ENCODE data around the gene ECHS1. TPM values are rescaled to one million over a fixed set of nuclear protein-coding genes. Genes with fewer than 3 reads are reported as not detected.

Gene ECHS1
- total and polyA plus RNA-seq, 9 of the 15 experiments (the other 6 are each of a cell fraction or from before 2014, with no cell fraction given) = 16.6 to 100 (median 68.1) TPM

GRCh38 chr10:133312769-133313145 is 60.4 kb downstream of the ECHS1 start:
- Histone ChIP-seq H2AFZ (ENCODE audit: low read depth, low read length) (no peak overlapping the region), H3K4me1 (replicated peaks in 1 of 2; ENCODE audit: control insufficient read depth in 2 of 2, insufficient read depth in 2 of 2, low read length in 2 of 2) (peaks cover 2 to 31% of the 10 kb centered on the region in 2 experiments; a peak in 4 of 5 replicates), H3K27ac (ENCODE audit: extremely low read depth, low read depth, low read length) (no peak overlapping the region), H3K9me1 (ENCODE audit: control insufficient read depth, insufficient read depth, low read length) (no peaks in the 10 kb centered on the region), H3K4me3 (no peak overlapping the region), H3K36me3 (ENCODE audit: control insufficient read depth, insufficient read depth, low read length) (peaks cover 37% of the 10 kb centered on the region; the same call in 2 of the 3 replicates), H4K20me1 (replicated peaks; ENCODE audit: control insufficient read depth, insufficient read depth, low read length) (no peaks in the 10 kb centered on the region), H3K79me2 (ENCODE audit: control insufficient read depth, insufficient read depth, low read length) (peaks cover 15% of the 10 kb centered on the region), H3K4me2 (ENCODE audit: insufficient read depth, low read length) (no peak overlapping the region), H3K9me3 (replicated peaks; ENCODE audit: control insufficient read depth, insufficient read depth, low read depth, low read length) (no peaks in the 10 kb centered on the region), H3K27me3 (ENCODE audit: control insufficient read depth in 2 of 2, insufficient read depth in 2 of 2, low read length in 2 of 2) (no peaks in the 10 kb centered on the region), H3K9ac (ENCODE audit: insufficient read depth in 1 of 2, low read depth in 2 of 2, low read length in 2 of 2) (no peak overlapping the region)
- CTCF ChIA-PET (ENCODE audit: low intra/inter-chr PET ratio) = no interaction called here
- WGBS (ENCODE audit: insufficient coverage, low coverage, missing lambda C conversion rate) = 80% methylated on average over 3 of the region's 9 CpGs
- no peak for ATAC-seq
- no peak for DNase-seq (ENCODE audit: extremely low read depth in 1 of 4, low spot score in 3 of 4)
- no peak for FAIRE-seq
- in situ Hi-C loops (cut with MboI) = no loop called here
- POLR2A ChIA-PET = no interaction called here
- no TSS peak for BruUV-seq (replicated peaks)
- intact Hi-C loops (cut with micrococcal nuclease) = loop anchor here (2.0 kb wide), 1 partner anchor 66 kb away; no protein-coding TSS in a partner anchor
- no peak for TF ChIP-seq BMI1 (IDR thresholded peaks at IDR 0.05; ENCODE audit: low read length)
- TF ChIP-seq ZNF133 (CRISPR knock-in tag; IDR thresholded peaks at IDR 0.05) = no peak
- TF ChIP-seq, protein P1, sequence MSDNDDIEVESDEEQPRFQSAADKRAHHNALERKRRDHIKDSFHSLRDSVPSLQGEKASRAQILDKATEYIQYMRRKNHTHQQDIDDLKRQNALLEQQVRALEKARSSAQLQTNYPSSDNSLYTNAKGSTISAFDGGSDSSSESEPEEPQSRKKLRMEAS (CRISPR knock-in tag; IDR thresholded peaks at IDR 0.05) = no peak
- no peak for TF ChIP-seq PYGO2 (tag; IDR thresholded peaks at IDR 0.05)
- no peak for TF ChIP-seq ZSCAN29 (IDR thresholded peaks at IDR 0.05)
- TF ChIP-seq CREBBP (IDR thresholded peaks at IDR 0.05; ENCODE audit: low read depth, low read length) = no peak
- TF ChIP-seq, protein P2, sequence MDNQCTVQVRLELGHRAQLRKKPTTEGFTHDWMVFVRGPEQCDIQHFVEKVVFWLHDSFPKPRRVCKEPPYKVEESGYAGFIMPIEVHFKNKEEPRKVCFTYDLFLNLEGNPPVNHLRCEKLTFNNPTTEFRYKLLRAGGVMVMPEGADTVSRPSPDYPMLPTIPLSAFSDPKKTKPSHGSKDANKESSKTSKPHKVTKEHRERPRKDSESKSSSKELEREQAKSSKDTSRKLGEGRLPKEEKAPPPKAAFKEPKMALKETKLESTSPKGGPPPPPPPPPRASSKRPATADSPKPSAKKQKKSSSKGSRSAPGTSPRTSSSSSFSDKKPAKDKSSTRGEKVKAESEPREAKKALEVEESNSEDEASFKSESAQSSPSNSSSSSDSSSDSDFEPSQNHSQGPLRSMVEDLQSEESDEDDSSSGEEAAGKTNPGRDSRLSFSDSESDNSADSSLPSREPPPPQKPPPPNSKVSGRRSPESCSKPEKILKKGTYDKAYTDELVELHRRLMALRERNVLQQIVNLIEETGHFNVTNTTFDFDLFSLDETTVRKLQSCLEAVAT (IDR thresholded peaks at IDR 0.05) = no peak
- TF ChIP-seq GTF2F1 (IDR thresholded peaks at IDR 0.05; ENCODE audit: low read depth, low read length) = no peak
- TF ChIP-seq ZFP1 (CRISPR knock-in tag; IDR thresholded peaks at IDR 0.05) = no peak
- no peak for TF ChIP-seq ELK1 (CRISPR knock-in tag; IDR thresholded peaks at IDR 0.05)
- TF ChIP-seq ZNF431 (CRISPR knock-in tag; IDR thresholded peaks at IDR 0.05) = no peak
- no peak for TF ChIP-seq SAFB (IDR thresholded peaks at IDR 0.05; ENCODE audit: borderline replicate concordance, low read depth, low read length)
- TF ChIP-seq, protein P3, sequence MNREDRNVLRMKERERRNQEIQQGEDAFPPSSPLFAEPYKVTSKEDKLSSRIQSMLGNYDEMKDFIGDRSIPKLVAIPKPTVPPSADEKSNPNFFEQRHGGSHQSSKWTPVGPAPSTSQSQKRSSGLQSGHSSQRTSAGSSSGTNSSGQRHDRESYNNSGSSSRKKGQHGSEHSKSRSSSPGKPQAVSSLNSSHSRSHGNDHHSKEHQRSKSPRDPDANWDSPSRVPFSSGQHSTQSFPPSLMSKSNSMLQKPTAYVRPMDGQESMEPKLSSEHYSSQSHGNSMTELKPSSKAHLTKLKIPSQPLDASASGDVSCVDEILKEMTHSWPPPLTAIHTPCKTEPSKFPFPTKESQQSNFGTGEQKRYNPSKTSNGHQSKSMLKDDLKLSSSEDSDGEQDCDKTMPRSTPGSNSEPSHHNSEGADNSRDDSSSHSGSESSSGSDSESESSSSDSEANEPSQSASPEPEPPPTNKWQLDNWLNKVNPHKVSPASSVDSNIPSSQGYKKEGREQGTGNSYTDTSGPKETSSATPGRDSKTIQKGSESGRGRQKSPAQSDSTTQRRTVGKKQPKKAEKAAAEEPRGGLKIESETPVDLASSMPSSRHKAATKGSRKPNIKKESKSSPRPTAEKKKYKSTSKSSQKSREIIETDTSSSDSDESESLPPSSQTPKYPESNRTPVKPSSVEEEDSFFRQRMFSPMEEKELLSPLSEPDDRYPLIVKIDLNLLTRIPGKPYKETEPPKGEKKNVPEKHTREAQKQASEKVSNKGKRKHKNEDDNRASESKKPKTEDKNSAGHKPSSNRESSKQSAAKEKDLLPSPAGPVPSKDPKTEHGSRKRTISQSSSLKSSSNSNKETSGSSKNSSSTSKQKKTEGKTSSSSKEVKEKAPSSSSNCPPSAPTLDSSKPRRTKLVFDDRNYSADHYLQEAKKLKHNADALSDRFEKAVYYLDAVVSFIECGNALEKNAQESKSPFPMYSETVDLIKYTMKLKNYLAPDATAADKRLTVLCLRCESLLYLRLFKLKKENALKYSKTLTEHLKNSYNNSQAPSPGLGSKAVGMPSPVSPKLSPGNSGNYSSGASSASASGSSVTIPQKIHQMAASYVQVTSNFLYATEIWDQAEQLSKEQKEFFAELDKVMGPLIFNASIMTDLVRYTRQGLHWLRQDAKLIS (CRISPR knock-in tag; IDR thresholded peaks at IDR 0.05) = no peak
- no peak for TF ChIP-seq EWSR1 (IDR thresholded peaks at IDR 0.05; ENCODE audit: borderline replicate concordance, low read depth, partially characterized antibody)
- TF ChIP-seq PML (IDR thresholded peaks at IDR 0.05; ENCODE audit: low read length) = no peak
- TF ChIP-seq, protein P4, sequence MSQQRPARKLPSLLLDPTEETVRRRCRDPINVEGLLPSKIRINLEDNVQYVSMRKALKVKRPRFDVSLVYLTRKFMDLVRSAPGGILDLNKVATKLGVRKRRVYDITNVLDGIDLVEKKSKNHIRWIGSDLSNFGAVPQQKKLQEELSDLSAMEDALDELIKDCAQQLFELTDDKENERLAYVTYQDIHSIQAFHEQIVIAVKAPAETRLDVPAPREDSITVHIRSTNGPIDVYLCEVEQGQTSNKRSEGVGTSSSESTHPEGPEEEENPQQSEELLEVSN (IDR thresholded peaks at IDR 0.05; ENCODE audit: borderline replicate concordance in 1 of 2, extremely low read depth in 1 of 2, insufficient read depth in 1 of 2, insufficient read length in 1 of 2, low read depth in 1 of 2, low read length in 1 of 2, poor library complexity in 1 of 2, severe bottlenecking in 1 of 2) = no peak
